ENCODE results near the gene DDX23. TPM values are rescaled to one million over a fixed set of nuclear protein-coding genes. Genes with fewer than 3 reads are reported as not detected.
A peak's percentile ranks its signal among the peaks of the same experiment; 100 is the strongest.

The DDX23 gene
- total RNA-seq, 1 experiment from 2014 or later, result 107 TPM

GRCh38 chr12:48816143-48816854 is 35.7 kb downstream of the DDX23 start:
- Mint-ChIP-seq H3K4me3 (peak overlapping the region; percentile 87), H3K27me3 (ENCODE audit: low read depth) (peaks cover 73% of the 10 kb centered on the region), H3K27ac (no peak overlapping the region), H3K9me3 (no peaks in the 10 kb centered on the region), H3K36me3 (no peaks in the 10 kb centered on the region), H3K4me1 (peaks cover 45% of the 10 kb centered on the region)
- ChIA-PET CTCF (interaction anchor here (0.6 to 4.3 kb wide), 24 partner anchors 8 to 525 kb away, joined by 3 to 44 read pairs (median 8); partner anchors contain the start of genes ADCY6, ARF3, DDX23 and FKBP11), POLR2A (interaction anchor here (1.3 to 2.0 kb wide), 3 partner anchors 27 to 50 kb away, joined by 3 to 8 read pairs (median 3); partner anchors contain the start of genes ADCY6 and RND1)
- ATAC-seq (no peak), DNase-seq (ENCODE audit: low spot score) (no peak)
- TF ChIP-seq PRDM15 (CRISPR knock-in tag; IDR thresholded peaks at IDR 0.05) (no peak), RELA (CRISPR knock-in tag; IDR thresholded peaks at IDR 0.05; ENCODE audit: borderline replicate concordance) (no peak), FOXP1 (CRISPR knock-in tag; IDR thresholded peaks at IDR 0.05; ENCODE audit: borderline replicate concordance) (no peak), ARID4B (CRISPR knock-in tag; IDR thresholded peaks at IDR 0.05; ENCODE audit: borderline replicate concordance) (no peak), HMGXB4 (CRISPR knock-in tag; IDR thresholded peaks at IDR 0.05) (no peak), CBFB (CRISPR knock-in tag; IDR thresholded peaks at IDR 0.05; ENCODE audit: low read depth) (no peak), KAT7 (CRISPR knock-in tag; IDR thresholded peaks at IDR 0.05; ENCODE audit: borderline replicate concordance) (no peak), ATF2 (CRISPR knock-in tag; IDR thresholded peaks at IDR 0.05; ENCODE audit: borderline replicate concordance, low read depth) (no peak), MAX (CRISPR knock-in tag; IDR thresholded peaks at IDR 0.05) (no peak), NFYB (CRISPR knock-in tag; conservative IDR thresholded peaks at IDR 0.05; ENCODE audit: low read depth) (no peak)

Data from WTC11 (cell line).